Body of pancreas (tissue), 4 donors: ENCODE results near the gene ALG6. TPM values are rescaled to one million over a fixed set of nuclear protein-coding genes. Genes with fewer than 3 reads are reported as not detected.

ENCODE experiments used
- ATAC-seq: fragments of 150-250 bp; one replicate; pipeline ENCODE4 v1.9.1; 2016
- DNase-seq, 4 donors: peaks; one replicate each; pipeline ENCODE4 v3.0.0-alpha.2; 2019
- H3K27ac ChIP-seq, 4 donors: fragments of 200-600 bp; sonication (generic); 1 replicate in 3 of 4; 2 replicates in 1 of 4; pipeline versions ENCODE4 v1.5.1 to v1.6.1; 2016 to 2019; ENCODE audit warnings: mild to moderate bottlenecking in 1 of 4, mixed read lengths in 1 of 4, moderate library complexity in 1 of 4
- H3K27me3 ChIP-seq, 2 donors: fragments of 200-600 bp; sonication (generic); one replicate each; pipeline ENCODE4 v1.6.0; 2016; ENCODE audit warnings: mild to moderate bottlenecking in 1 of 2
- H3K36me3 ChIP-seq, 2 donors: fragments of 200-600 bp; sonication (generic); replicated peaks in 1 of 2; 2 replicates each; pipeline ENCODE4 v1.5.1; 2016; ENCODE audit warnings: low read depth in 2 of 2; ENCODE audit not compliant: insufficient read depth in 1 of 2
- H3K4me1 ChIP-seq: fragments of 200-600 bp; sonication (generic); one replicate; pipeline ENCODE4 v1.6.0; 2016
- H3K4me3 ChIP-seq, 2 donors: fragments of 200-600 bp; sonication (generic); 1 replicate in 1 of 2; 2 replicates in 1 of 2; pipeline ENCODE4 v1.5.1; 2016 to 2019
- H3K9me3 ChIP-seq, 3 donors: fragments of 200-600 bp; sonication (generic); 1 replicate in 2 of 3; 2 replicates in 1 of 3; pipeline ENCODE4 v1.5.1; 2016
- CTCF ChIP-seq, 7 experiments: fragments of 450-650 bp in 4 of 7; fragments of 200-600 bp in 3 of 7; sonication (generic) in 3 of 7; IDR thresholded peaks; one replicate each; pipeline ENCODE4 v1.5.1; 2016 to 2019; ENCODE audit warnings: antibody characterized with exemption in 7 of 7
- POLR2A ChIP-seq, 3 donors: fragments of 450-650 bp; IDR thresholded peaks; one replicate each; pipeline ENCODE4 v1.6.1; 2016; ENCODE audit warnings: antibody characterized with exemption in 3 of 3, mild to moderate bottlenecking in 2 of 3
- WGBS, 2 donors: methylation state at CpG; one replicate each; pipeline ENCODE4 v1.1.5; 2017; 5-methylcytosine and 5-hydroxymethylcytosine counted together
- intact Hi-C: fragments of 100-400 bp; cut with DNase I; formaldehyde crosslinking; loops from one replicate; pipeline ENCODE4 v1.15.1; 2023
- total RNA-seq, 2 donors: library from RNA; depleted of rRNA; stranded (reverse); fragments of >200 nt; gene quantifications; one replicate each; pipeline ENCODE4 v1.1.0, GENCODE V29; 2016

The ALG6 gene
- total RNA-seq, 2 donors from 2014 or later = 2.3 to 15.6 TPM

GRCh38 chr1:63435161-63435560 is 67.7 kb downstream of the ALG6 start:
- Histone ChIP-seq H3K9me3 (peaks cover 0 to 3% (median 0%) of the 10 kb centered on the region in 3 donors), H3K27me3 (no peaks in the 10 kb centered on the region), H3K4me1 (no peaks in the 10 kb centered on the region), H3K27ac (no peak overlapping the region), H3K36me3 (no peaks in the 10 kb centered on the region), H3K4me3 (no peak overlapping the region)
- ATAC-seq (no peak), DNase-seq (no peak)
- no peak for TF ChIP-seq CTCF (IDR thresholded peaks at IDR 0.05)
- TF ChIP-seq POLR2A (IDR thresholded peaks at IDR 0.05) = no peak
- WGBS, 2 donors = 82 to 86% methylated on average over 4 of the region's 4 CpGs
- intact Hi-C loops = no loop called here

GRCh38 chr1:63442141-63442475 is 74.7 kb downstream of the ALG6 start:
- DNase-seq = no peak
- Histone ChIP-seq H3K27me3 (no peaks in the 10 kb centered on the region), H3K36me3 (no peaks in the 10 kb centered on the region), H3K4me1 (peaks cover 4% of the 10 kb centered on the region), H3K9me3 (no peaks in the 10 kb centered on the region), H3K4me3 (no peak overlapping the region), H3K27ac (no peak overlapping the region)
- ATAC-seq = no peak
- no peak for TF ChIP-seq POLR2A (IDR thresholded peaks at IDR 0.05)
- intact Hi-C loops = no loop called here

GRCh38 chr1:63448731-63449246 is 81.4 kb downstream of the ALG6 start:
- Histone ChIP-seq H3K27ac (no peak overlapping the region), H3K36me3 (no peaks in the 10 kb centered on the region), H3K4me3 (no peak overlapping the region), H3K9me3 (no peaks in the 10 kb centered on the region), H3K27me3 (no peaks in the 10 kb centered on the region), H3K4me1 (no peaks in the 10 kb centered on the region)
- DNase-seq = no peak
- 94 to 95% methylated on average over 3 of the region's 3 CpGs for WGBS, 2 donors
- intact Hi-C loops = no loop called here
- no peak for ATAC-seq
- TF ChIP-seq POLR2A (IDR thresholded peaks at IDR 0.05) (no peak), CTCF (IDR thresholded peaks at IDR 0.05) (no peak)

GRCh38 chr1:63450416-63450815 is 83.0 kb downstream of the ALG6 start:
- H3K4me3 ChIP-seq = no peak overlapping the region
- no peaks in the 10 kb centered on the region for H3K9me3 ChIP-seq
- 83 to 86% methylated on average over 1 of the region's 1 CpG for WGBS, 2 donors
- no peak overlapping the region for H3K27ac ChIP-seq
- no peaks in the 10 kb centered on the region for H3K4me1 ChIP-seq
- H3K27me3 ChIP-seq = no peaks in the 10 kb centered on the region
- no peak for ATAC-seq
- intact Hi-C loops = no loop called here
- H3K36me3 ChIP-seq = no peaks in the 10 kb centered on the region
- TF ChIP-seq POLR2A (IDR thresholded peaks at IDR 0.05) = no peak
- no peak for TF ChIP-seq CTCF (IDR thresholded peaks at IDR 0.05)
- DNase-seq = no peak

GRCh38 chr1:63453232-63453631 is 85.8 kb downstream of the ALG6 start:
- TF ChIP-seq CTCF (IDR thresholded peaks at IDR 0.05) (no peak), POLR2A (IDR thresholded peaks at IDR 0.05) (no peak)
- Histone ChIP-seq H3K9me3 (no peaks in the 10 kb centered on the region), H3K36me3 (no peaks in the 10 kb centered on the region), H3K27ac (no peak overlapping the region), H3K4me3 (no peak overlapping the region), H3K4me1 (no peaks in the 10 kb centered on the region), H3K27me3 (no peaks in the 10 kb centered on the region)
- ATAC-seq (no peak), DNase-seq (no peak)
- 95 to 99% methylated on average over 2 of the region's 2 CpGs for WGBS, 2 donors
- intact Hi-C loops = no loop called here
